ENCODE results near the gene CAPN15. TPM values are rescaled to one million over a fixed set of nuclear protein-coding genes. Genes with fewer than 3 reads are reported as not detected.

The CAPN15 gene
- total RNA-seq, 4 donors from 2014 or later, result 21.8 to 42.7 (median 29.2) TPM

- H3K36me3 ChIP-seq, result peaks cover 0 to 54% of the 10 kb centered on the region in 2 donors
- H3K9me3 ChIP-seq, result no peaks in the 10 kb centered on the region
- H3K27ac ChIP-seq, result no peak overlapping the region
- no peaks in the 10 kb centered on the region for H3K27me3 ChIP-seq
- WGBS, 2 donors (ENCODE audit: low coverage in 1 of 2), result 63 to 68% methylated on average over 2 of the region's 21 CpGs
- H3K4me1 ChIP-seq, result peaks cover 0 to 23% (median 0%) of the 10 kb centered on the region in 3 donors
- no peak for TF ChIP-seq CTCF (IDR thresholded peaks at IDR 0.05)
- no peak for TF ChIP-seq EP300 (IDR thresholded peaks at IDR 0.05)
- TF ChIP-seq POLR2A (IDR thresholded peaks at IDR 0.05), result no peak
- no peak for TF ChIP-seq POLR2AphosphoS5 (IDR thresholded peaks at IDR 0.05)
- H3K4me3 ChIP-seq, result no peak overlapping the region
- no peak for ATAC-seq
Observed at GRCh38 chr16:576197-576822, 48.8 kb downstream of the CAPN15 start.

GRCh38 chr16:576823-577201 lies 49.3 kb downstream of the CAPN15 start:
- Histone ChIP-seq H3K27ac (no peak overlapping the region), H3K27me3 (no peaks in the 10 kb centered on the region), H3K4me3 (no peak overlapping the region), H3K36me3 (peaks cover 0 to 53% of the 10 kb centered on the region in 2 donors), H3K4me1 (peaks cover 0 to 19% (median 0%) of the 10 kb centered on the region in 3 donors), H3K9me3 (no peaks in the 10 kb centered on the region)
- ATAC-seq, result no peak
- WGBS, 2 donors (ENCODE audit: low coverage in 1 of 2), result 48 to 58% methylated on average over 4 to 6 of the region's 8 CpGs
- TF ChIP-seq POLR2AphosphoS5 (IDR thresholded peaks at IDR 0.05), result no peak
- no peak for TF ChIP-seq EP300 (IDR thresholded peaks at IDR 0.05)
- TF ChIP-seq CTCF (IDR thresholded peaks at IDR 0.05), result no peak
- TF ChIP-seq POLR2A (IDR thresholded peaks at IDR 0.05), result no peak

GRCh38 chr16:577796-578195 lies 50.3 kb downstream of the CAPN15 start:
- TF ChIP-seq POLR2A (IDR thresholded peaks at IDR 0.05) (no peak), EP300 (IDR thresholded peaks at IDR 0.05) (no peak), POLR2AphosphoS5 (IDR thresholded peaks at IDR 0.05) (no peak), CTCF (IDR thresholded peaks at IDR 0.05) (no peak)
- H3K27ac ChIP-seq, result no peak overlapping the region
- ATAC-seq, result no peak
- H3K27me3 ChIP-seq, result no peaks in the 10 kb centered on the region
- peaks cover 0 to 19% (median 0%) of the 10 kb centered on the region in 3 donors for H3K4me1 ChIP-seq
- no peaks in the 10 kb centered on the region for H3K9me3 ChIP-seq
- WGBS, 2 donors (ENCODE audit: low coverage in 1 of 2), result no CpG with 5 or more reads among the region's 13 CpGs
- H3K4me3 ChIP-seq, result no peak overlapping the region
- H3K36me3 ChIP-seq, result peaks cover 0 to 53% of the 10 kb centered on the region in 2 donors

GRCh38 chr16:578232-578869 lies 50.8 kb downstream of the CAPN15 start:
- ATAC-seq, result no peak
- 56% methylated on average over 4 of the region's 24 CpGs; no CpG with 5 or more reads in 1 of the 2 donors for WGBS, 2 donors (ENCODE audit: low coverage in 1 of 2)
- H3K4me1 ChIP-seq, result peaks cover 0 to 19% (median 0%) of the 10 kb centered on the region in 3 donors
- no peak overlapping the region for H3K4me3 ChIP-seq
- H3K36me3 ChIP-seq, result peaks cover 0 to 55% of the 10 kb centered on the region in 2 donors
- no peak for TF ChIP-seq EP300 (IDR thresholded peaks at IDR 0.05)
- TF ChIP-seq POLR2AphosphoS5 (IDR thresholded peaks at IDR 0.05), result no peak
- TF ChIP-seq POLR2A (IDR thresholded peaks at IDR 0.05), result no peak
- no peak for TF ChIP-seq CTCF (IDR thresholded peaks at IDR 0.05)
- H3K9me3 ChIP-seq, result no peaks in the 10 kb centered on the region
- H3K27me3 ChIP-seq, result no peaks in the 10 kb centered on the region
- H3K27ac ChIP-seq, result no peak overlapping the region

Data from gastroesophageal sphincter (tissue), 4 donors.